ENCODE data around the gene APOC4.
A peak's percentile ranks its signal among the peaks of the same experiment; 100 is the strongest.
"Not testable (repeated sequence)": the region's sequence is repeated elsewhere in the genome, so short reads cannot be mapped to it uniquely, and the experiment has no call there.

APOC4 gene

DNA sequence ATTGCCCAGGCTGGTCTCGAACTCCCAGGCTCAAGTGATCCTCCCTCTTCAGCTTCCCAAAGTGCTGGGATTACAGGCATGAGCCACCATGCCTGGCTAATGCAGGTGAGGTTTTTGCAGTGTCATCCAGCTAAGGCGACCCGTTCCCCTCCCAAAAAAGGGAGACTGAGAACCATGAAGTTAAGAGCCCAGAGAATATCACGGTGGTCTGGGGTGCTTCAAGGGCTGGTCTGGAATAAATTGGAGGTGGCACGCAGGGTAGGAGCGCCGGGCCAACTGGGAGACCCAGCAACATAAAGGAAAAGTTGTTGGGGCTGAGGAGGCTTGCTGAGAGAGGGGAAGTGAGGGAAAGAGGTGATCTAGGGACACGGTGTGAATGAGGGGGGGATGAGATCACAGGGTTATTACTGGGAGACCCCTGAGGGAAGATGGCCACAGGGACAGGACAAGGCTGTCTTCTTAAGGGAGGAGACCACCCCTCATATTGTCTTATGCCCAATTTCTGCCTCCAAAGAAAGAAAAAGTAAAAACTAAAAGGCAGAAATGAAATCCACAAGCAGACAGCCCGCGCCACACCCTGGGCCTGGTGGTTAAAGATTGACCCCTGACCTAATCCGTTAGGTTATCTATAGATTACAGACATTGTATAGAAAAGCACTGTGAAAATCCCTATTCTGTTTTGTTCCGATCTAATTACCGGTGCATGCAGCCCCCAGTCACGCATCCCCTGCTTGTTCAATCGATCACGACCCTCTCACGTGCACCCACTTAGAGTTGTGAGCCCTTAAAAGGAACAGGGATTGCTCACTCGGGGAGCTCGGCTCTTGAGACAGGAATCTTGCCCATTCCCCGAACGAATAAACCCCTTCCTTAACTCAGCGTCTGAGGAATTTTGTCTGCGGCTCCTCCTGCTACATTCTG lies 28.3 kb upstream of the APOC4 start:
- peak overlapping the region; percentile 49 for H3K4me3 ChIP-seq (ENCODE audit: low read depth, low read length)

DNA sequence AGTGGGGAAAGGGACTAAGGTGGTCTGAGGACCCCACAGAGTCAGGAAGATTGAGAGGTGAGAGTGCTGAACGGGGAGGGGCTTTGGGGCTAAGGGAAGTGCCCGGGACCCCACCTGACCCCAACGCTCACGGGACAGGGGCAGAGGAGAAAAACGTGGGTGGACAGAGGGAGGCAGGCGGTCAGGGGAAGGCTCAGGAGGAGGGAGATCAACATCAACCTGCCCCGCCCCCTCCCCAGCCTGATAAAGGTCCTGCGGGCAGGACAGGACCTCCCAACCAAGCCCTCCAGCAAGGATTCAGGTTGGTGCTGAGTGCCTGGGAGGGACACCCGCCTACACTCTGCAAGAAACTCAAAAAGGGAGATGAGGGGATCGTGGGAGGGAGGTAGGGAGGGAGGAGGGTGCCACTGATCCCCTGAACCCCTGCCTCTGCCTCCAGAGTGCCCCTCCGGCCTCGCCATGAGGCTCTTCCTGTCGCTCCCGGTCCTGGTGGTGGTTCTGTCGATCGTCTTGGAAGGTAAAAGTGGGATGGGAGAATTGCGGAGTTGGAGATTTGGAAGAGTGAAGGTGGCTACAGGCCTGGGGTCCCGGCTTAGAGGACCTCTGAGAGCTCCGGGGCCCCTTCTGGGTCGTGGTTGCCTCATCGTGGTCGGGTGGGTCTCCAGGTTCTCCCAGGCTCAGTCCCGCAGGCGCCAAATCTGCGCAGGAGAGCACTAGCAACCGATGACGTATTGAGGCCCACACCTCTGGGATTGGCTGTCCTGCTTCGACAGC lies 27.4 kb upstream of the APOC4 start, which contains the start of gene APOC1:
TSS of gene APOC1 (plus strand) at position 176 of the 774 bp plus-strand sequence. CDS start at position 460, 284 bp downstream.
- peak within 1 kb of the TSS; percentile 49 for H3K4me3 ChIP-seq (ENCODE audit: low read depth, low read length)
- not testable (repeated sequence) for DNase-seq (ENCODE audit: low read depth)

More for the DNA sequence above, 28.3 kb upstream of the APOC4 start:
- DNase-seq (ENCODE audit: low read depth): not testable (repeated sequence)

DNA sequence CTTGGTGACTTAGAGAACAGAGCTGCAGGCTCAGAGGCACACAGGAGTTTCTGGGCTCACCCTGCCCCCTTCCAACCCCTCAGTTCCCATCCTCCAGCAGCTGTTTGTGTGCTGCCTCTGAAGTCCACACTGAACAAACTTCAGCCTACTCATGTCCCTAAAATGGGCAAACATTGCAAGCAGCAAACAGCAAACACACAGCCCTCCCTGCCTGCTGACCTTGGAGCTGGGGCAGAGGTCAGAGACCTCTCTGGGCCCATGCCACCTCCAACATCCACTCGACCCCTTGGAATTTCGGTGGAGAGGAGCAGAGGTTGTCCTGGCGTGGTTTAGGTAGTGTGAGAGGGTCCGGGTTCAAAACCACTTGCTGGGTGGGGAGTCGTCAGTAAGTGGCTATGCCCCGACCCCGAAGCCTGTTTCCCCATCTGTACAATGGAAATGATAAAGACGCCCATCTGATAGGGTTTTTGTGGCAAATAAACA lies 17.8 kb upstream of the APOC4 start:
- no peak overlapping the region for H3K4me3 ChIP-seq (ENCODE audit: low read depth, low read length)
- DNase-seq (ENCODE audit: low read depth): no peak

DNA sequence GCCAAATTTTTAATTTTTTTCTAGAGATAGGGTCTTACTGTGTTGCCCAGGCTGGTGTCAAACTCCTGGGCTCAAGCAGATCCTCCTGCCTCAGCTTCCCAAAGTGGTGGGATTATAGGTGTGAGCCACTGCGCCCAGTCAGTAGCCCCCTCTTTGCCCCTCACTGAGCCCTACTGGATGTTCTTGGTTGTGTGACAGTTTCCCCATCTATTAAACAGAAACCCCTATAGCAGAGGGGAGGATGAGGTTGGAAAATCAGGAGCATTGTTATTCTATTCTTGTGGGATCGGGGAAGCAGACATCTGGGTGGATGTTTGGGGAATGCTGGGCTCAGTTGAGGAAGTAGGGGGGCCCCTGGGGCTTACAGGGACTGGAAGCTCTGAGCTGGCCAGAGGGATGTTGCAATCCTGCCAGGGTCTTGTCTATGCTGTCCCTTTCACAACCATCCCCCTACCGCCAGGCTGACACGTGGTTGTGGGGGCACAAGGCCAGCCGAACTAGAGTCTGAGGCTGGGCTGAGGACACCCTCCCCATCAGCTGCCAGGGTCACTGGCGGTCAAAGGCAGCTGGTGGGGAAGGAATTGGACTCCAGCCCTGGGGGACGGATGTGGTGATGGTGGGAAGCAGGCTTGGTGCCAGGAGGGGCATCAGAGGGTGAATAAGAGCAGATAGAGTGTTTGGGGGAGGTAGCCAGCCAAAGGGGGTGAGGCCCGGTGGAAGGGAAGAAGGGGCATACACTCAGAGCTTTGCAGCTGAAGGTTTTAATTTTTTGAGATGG lies 16.7 kb upstream of the APOC4 start:
- H3K4me3 ChIP-seq (ENCODE audit: low read depth, low read length): no peak overlapping the region
- peak; percentile 86 for DNase-seq (ENCODE audit: low read depth)

DNA sequence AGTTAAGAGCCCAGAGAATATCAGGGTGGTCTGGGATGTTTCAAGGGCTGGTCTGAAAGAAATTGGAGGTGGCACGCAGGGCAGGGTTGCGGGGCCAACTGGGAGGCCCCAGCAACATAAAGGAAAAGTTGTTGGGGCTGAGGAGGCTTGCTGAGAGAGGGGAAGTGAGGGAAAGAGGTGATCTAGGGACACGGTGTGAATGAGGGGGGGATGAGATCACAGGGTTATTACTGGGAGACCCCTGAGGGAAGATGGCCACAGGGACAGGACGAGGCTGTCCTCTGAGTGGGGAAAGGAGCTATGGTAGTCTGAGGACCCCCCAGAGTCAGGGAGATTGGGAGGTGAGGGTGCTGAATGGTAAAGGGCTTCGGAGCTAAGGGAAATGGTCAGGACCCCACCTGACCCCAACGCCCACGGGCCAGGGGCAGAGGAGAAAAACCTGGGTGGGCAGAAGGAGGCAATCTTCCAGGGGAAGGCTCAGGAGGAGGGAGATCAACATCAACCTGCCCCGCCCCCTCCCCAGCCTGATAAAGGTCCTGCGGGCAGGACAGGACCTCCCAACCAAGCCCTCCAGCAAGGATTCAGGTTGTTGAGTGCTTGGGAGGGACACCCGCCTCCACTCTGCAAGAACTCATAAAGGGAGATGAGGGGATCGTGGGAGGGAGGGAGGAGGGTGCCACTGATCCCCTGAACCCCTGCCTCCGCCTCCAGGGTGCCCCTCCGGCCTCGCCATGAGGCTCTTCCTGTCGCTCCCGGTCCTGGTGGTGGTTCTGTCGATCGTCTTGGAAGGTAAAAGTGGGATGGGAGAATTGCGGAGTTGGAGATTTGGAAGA lies 15.6 kb upstream of the APOC4 start:
- not testable (repeated sequence) for DNase-seq (ENCODE audit: low read depth); H3K4me3 ChIP-seq (ENCODE audit: low read depth, low read length)

DNA sequence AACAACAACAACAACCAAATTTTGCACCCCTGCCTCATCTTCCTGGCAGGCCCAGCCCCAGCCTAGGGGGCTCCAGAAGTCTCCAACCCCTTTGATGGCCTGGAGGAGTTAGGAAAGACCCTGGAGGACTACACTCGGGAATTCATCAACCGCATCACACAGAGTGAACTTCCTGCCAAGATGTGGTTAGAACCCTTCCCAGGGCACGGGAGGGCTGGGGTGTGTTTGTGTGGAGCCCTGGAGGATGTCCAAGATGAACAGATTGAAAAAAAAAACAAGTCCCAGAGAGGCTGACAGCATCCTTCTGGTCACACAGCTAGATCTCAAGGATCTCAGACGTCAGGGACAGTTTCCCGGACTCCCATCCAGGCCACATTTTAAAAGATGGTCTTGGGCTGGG lies 14.3 kb upstream of the APOC4 start:
- peak; percentile 70 for DNase-seq (ENCODE audit: low read depth)
- no peak overlapping the region for H3K4me3 ChIP-seq (ENCODE audit: low read depth, low read length)

DNA sequence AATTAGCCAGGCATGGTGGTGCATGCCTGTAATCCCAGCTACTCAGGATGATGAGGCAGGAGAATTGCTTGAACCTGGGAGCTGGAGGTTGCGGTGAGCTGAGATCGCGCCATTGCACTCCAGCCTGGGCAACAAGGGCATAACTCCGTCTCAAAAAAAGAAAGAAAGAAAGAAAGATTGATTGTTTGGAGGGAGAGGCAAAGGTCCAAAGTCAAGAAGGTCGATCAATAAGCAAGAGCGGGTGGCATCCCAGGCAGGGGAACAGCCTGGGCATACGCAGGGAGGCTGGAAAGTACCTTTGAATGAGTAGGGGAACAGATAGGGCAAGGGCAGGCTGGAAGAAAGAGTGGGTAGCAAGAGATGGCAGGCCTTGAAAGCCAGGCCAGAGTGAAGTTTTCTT lies 11.9 kb upstream of the APOC4 start:
- no peak for DNase-seq (ENCODE audit: low read depth)
- no peak overlapping the region for H3K4me3 ChIP-seq (ENCODE audit: low read depth, low read length)

DNA sequence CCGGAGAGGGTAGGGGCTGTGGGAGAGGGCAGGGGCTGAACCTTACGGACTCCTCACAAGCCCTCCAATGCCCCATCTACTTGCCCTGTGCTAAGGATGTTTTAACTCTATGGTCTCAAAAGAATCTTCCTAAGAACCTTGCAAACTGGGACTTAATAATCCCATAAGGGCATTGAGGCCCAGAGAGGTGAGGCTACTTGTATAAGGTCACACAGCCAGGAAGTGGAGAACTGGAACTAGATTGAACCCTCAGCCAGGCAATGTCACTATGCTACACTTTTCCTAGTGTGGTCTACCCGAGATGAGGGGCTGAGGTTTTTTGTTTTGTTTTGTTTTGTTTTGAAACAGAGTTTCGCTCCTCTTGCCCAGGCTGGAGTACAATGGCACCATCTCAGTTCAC lies 10.5 kb upstream of the APOC4 start:
- DNase-seq (ENCODE audit: low read depth): no peak
- no peak overlapping the region for H3K4me3 ChIP-seq (ENCODE audit: low read depth, low read length)

DNA sequence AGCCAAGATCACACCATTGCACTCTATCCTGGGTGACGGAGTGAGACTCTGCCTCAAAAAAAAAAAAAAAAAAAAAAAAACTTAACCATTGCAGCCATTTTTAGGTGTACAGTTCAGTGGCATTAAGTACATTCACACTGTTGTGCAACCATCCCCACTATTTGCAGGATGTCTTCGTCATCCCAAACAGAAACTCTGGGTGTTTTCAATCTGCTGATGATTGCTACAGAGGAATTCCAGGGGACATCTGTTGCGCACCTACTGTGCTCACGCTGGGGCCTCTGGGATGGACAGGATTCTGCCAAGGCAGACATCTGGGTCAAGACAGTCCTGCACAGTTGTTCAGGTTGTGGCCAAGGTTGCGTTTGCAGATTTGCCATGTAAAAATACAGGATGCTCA lies 2.4 kb upstream of the APOC4 start:
- DNase-seq (ENCODE audit: low read depth): no peak
- H3K4me3 ChIP-seq (ENCODE audit: low read depth, low read length): no peak overlapping the region

DNA sequence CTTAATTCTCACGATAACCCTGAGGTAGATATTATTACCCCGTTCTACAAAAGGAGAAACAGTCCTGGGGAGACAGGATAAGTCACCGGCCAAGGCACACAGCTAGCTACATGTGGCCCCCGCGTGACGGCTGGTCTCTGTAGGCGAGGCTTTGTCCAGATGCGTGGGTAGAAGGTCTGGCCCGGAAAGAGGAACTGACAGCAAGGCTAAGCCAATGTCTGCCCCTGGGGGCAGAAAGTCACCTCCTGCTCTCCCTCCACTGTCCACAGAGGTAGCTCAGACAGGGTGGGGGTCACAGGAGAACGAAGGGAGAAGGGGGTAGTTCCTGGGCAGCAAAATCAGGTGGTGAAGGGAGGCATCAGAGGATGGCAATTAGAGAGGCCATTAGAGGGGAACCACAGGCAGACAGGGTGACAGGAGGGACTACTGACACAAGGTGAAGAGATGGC lies 1.8 kb downstream of the APOC4 start:
- no peak for DNase-seq (ENCODE audit: low read depth)
- no peak overlapping the region for H3K4me3 ChIP-seq (ENCODE audit: low read depth, low read length)

DNA sequence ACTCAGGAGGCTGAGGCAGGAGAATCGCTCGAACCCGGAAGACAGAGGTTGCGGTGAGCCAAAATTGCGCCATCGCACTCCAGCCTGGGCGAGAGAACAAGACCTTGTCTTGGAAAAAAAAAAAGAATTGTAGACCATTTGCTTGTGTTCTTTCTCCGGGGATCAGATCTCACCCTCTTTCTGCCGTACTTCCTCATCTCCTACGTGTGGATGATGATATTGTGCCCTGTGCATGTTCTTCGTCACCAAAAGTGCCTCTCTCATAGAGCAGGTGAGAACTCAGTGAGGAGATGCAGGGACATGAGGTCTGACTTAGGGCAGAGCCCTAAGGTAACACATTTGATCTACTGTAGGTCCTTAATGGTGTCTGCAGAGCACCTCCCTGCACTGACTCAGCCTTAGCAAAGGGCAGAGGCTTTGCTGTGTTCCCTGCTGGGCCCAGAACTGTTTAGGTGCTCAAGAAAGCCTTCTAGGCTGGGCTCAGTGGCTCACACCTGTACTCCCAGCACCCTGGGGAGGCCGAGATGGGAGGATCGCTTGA lies 5.1 kb downstream of the APOC4 start:
- no peak for DNase-seq (ENCODE audit: low read depth)
- no peak overlapping the region for H3K4me3 ChIP-seq (ENCODE audit: low read depth, low read length)

DNA sequence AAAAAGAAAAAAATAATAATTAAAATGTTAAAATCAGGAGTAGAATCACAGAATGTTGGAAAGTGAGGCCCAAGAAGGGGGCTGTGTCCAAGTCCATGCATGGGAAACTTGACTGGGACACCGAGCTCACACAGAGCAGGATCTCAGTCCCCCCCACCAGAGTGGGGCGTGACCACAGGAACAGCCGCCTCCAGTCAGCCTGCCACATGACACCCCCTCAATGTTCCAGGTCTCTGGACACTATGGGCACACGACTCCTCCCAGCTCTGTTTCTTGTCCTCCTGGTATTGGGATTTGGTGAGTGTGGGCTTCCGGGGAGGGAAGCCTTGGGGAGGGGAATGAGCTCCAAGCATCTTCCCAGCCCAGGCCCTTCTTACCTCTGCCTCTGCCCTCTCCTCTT lies 6.2 kb downstream of the APOC4 start:
- DNase-seq (ENCODE audit: low read depth): no peak

DNA sequence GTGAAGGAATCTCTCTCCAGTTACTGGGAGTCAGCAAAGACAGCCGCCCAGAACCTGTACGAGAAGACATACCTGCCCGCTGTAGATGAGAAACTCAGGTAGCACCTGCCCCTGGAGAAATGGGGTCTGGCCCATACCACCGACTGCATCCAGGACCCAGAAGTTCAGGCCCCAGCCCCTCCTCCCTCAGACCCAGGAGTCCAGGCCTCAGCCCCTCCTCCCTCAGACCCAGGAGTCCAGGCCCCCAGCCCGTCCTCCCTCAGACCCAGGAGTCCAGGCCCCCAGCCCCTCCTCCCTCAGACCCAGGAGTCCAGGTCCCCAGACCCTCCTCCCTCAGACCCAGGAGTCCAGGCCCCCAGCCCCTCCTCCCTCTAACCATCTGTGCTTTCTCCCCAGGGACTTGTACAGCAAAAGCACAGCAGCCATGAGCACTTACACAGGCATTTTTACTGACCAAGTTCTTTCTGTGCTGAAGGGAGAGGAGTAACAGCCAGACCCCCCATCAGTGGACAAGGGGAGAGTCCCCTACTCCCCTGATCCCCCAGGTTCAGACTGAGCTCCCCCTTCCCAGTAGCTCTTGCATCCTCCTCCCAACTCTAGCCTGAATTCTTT lies 6.8 kb downstream of the APOC4 start:
- DNase-seq (ENCODE audit: low read depth): no peak
- H3K4me3 ChIP-seq (ENCODE audit: low read depth, low read length): no peak overlapping the region

More for the DNA sequence above, 6.2 kb downstream of the APOC4 start:
- H3K4me3 ChIP-seq (ENCODE audit: low read depth, low read length): no peak overlapping the region

DNA sequence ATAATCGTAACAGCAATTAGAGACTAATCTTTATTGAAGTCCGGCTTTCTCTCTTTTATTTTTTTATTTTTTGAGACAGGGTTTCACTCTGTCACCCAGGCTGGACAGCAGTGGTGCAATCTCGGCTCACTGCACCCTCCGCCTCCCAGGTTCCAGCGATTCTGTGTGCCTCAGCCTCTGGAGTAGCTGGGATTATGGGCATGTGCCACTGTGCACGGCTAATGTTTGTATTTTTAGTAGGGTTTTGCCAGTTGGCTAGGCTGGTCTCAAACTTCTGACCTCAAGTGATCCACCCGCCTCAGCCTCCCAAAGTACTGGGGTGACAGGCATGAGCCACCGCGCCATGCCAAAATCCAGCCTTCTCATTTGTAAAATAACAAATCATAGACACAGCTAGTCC lies 7.5 kb downstream of the APOC4 start:
- H3K4me3 ChIP-seq (ENCODE audit: low read depth, low read length): no peak overlapping the region
- DNase-seq (ENCODE audit: low read depth): no peak

DNA sequence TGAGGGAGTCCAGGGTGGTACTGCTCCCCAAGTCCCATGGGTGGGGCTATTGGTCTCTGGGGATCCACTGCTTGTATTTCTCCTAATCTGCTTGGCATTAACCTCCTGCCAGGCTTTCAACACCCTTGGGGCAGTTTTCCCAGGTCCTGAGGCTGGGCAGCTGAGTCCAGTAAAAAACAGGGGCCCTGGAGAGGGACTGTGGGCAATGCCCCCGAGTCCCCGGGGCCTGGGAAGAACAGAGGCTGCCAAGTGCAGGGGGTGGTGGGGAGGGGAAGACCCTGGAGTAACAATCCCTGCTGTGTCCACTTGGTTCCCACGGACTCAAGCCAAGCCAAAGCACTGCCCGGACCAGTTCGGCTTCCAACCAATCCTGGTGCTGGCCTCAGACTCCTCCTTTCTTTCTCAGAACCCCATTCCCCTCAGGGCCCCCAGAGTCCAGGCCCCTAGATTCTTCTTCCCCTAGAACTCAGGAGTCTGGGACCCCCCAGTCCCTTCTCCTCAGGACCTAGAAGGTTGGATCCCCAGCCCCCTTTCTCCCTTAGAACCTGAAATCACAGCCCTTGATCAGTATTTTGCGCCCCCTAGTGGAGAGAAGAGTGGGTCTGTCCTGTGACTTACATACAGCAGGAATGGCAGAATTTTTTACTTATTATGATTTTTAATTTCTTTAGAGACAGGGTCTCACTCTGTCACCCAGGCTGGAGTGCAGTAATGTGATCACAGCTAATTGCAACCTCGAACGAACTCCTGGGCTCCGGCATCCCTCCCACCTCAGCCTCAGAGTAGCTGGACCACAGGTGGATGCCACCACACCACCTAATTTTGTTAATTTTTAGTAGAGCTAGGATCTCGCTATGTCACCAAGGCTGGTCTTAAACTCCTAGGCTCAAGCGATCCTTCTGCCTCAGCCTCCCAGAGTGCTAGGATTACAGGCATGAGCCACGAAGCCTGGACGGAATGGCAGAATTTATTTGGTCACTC lies 9.4 kb downstream of the APOC4 start:
- DNase-seq (ENCODE audit: low read depth): peak; percentile 43
- H3K4me3 ChIP-seq (ENCODE audit: low read depth, low read length): no peak overlapping the region

DNA sequence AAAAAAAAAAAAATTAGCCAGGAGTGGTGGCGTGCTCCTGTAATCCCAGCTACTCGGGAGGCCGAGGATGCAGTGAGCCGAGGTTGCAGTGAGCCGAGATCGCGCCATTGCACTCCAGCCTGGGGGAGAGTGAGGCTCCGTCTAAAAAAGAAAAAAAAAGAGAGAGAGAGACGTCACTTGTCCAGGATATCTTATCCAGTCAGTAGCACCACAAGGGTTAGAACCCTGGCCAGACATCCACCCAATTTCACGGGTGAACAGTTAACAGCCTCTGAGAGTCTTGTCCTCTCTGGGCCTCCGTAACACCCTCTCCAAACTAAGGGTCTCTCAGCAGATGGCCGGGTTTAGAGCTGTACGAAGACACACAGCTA lies 12.2 kb downstream of the APOC4 start:
- no peak for DNase-seq (ENCODE audit: low read depth)
- peak overlapping the region; percentile 95 for H3K4me3 ChIP-seq (ENCODE audit: low read depth, low read length)
